ENCODE measurements around the gene DAAM1. TPM values are rescaled to one million over a fixed set of nuclear protein-coding genes. Genes with fewer than 3 reads are reported as not detected.

DAAM1 gene
- total RNA-seq, 2 experiments from 2014 or later, result 30.1 to 72.8 TPM

DNA sequence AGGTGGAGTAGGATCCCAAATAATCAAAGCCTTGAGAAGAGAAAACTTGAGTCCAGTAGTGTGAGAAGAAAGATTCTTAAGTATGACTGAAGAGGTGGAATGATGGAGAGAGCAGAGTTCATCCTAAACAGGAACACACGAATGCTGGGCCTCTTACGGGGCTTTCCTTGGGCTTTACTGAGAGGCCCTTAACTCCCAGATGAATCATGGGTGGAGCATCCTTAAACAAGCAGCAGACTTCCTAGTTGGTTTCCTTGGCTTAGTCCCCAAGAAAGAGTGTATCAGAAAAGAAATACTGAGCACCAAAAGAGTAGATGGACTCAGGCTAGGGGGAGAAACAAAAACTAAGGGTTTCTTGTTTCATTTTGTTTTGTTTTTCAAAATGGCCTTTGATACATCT is 144.3 kb downstream of the DAAM1 start:
- Histone ChIP-seq H3K4me2 (ENCODE audit: low read length) (no peak overlapping the region), H3K27ac (ENCODE audit: low read depth, low read length, poor library complexity, severe bottlenecking) (no peak overlapping the region), H3K36me3 (ENCODE audit: insufficient read depth, low read length) (peaks cover 98% of the 10 kb centered on the region), H3K4me3 (ENCODE audit: low read depth, low read length, poor library complexity, severe bottlenecking) (no peak overlapping the region), H4K20me1 (ENCODE audit: insufficient read depth, low read length) (no peaks in the 10 kb centered on the region), H3K4me1 (ENCODE audit: insufficient read depth, low read length, poor library complexity, severe bottlenecking) (peaks cover 18% of the 10 kb centered on the region), H3K79me2 (ENCODE audit: insufficient read depth, low read depth, low read length) (no peaks in the 10 kb centered on the region), H3K9me2 (ENCODE audit: insufficient read depth, low read length) (no peaks in the 10 kb centered on the region), H3K9me3 (ENCODE audit: low read length) (no peaks in the 10 kb centered on the region), H2AFZ (ENCODE audit: low read length) (no peak overlapping the region)
- intact Hi-C loops (cut with micrococcal nuclease; ENCODE audit: unreplicated experiment), result no loop called here
- DNase-seq (ENCODE audit: low spot score), result no peak
- ChIA-PET POLR2A (no interaction called here), CTCF (ENCODE audit: unreplicated experiment) (no interaction called here)
- TF ChIP-seq, protein P1, sequence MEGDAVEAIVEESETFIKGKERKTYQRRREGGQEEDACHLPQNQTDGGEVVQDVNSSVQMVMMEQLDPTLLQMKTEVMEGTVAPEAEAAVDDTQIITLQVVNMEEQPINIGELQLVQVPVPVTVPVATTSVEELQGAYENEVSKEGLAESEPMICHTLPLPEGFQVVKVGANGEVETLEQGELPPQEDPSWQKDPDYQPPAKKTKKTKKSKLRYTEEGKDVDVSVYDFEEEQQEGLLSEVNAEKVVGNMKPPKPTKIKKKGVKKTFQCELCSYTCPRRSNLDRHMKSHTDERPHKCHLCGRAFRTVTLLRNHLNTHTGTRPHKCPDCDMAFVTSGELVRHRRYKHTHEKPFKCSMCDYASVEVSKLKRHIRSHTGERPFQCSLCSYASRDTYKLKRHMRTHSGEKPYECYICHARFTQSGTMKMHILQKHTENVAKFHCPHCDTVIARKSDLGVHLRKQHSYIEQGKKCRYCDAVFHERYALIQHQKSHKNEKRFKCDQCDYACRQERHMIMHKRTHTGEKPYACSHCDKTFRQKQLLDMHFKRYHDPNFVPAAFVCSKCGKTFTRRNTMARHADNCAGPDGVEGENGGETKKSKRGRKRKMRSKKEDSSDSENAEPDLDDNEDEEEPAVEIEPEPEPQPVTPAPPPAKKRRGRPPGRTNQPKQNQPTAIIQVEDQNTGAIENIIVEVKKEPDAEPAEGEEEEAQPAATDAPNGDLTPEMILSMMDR (conservative IDR thresholded peaks at IDR 0.05; ENCODE audit: low read length), result no peak
- TF ChIP-seq EZH2phosphoT487 (IDR thresholded peaks at IDR 0.05; ENCODE audit: borderline replicate concordance, low read depth, low read length), result no peak
- no TSS peak for BruUV-seq (replicated peaks)

- BruUV-seq (replicated peaks), result no TSS peak
- peaks cover 18% of the 10 kb centered on the region for H3K4me1 ChIP-seq (ENCODE audit: insufficient read depth, low read length, poor library complexity, severe bottlenecking)
- no peak overlapping the region for H3K4me3 ChIP-seq (ENCODE audit: low read depth, low read length, poor library complexity, severe bottlenecking)
- TF ChIP-seq, protein P1 (conservative IDR thresholded peaks at IDR 0.05; ENCODE audit: low read length), result no peak
- TF ChIP-seq EZH2phosphoT487 (IDR thresholded peaks at IDR 0.05; ENCODE audit: borderline replicate concordance, low read depth, low read length), result no peak
- DNase-seq (ENCODE audit: low spot score), result no peak
- no peak overlapping the region for H3K27ac ChIP-seq (ENCODE audit: low read depth, low read length, poor library complexity, severe bottlenecking)
- no peaks in the 10 kb centered on the region for H3K9me3 ChIP-seq (ENCODE audit: low read length)
- ChIA-PET CTCF (ENCODE audit: unreplicated experiment) (no interaction called here), POLR2A (no interaction called here)
- peaks cover 98% of the 10 kb centered on the region for H3K36me3 ChIP-seq (ENCODE audit: insufficient read depth, low read length)
- no peaks in the 10 kb centered on the region for H4K20me1 ChIP-seq (ENCODE audit: insufficient read depth, low read length)
- H3K79me2 ChIP-seq (ENCODE audit: insufficient read depth, low read depth, low read length), result no peaks in the 10 kb centered on the region
- no peak overlapping the region for H2AFZ ChIP-seq (ENCODE audit: low read length)
- H3K9me2 ChIP-seq (ENCODE audit: insufficient read depth, low read length), result no peaks in the 10 kb centered on the region
- intact Hi-C loops (cut with micrococcal nuclease; ENCODE audit: unreplicated experiment), result no loop called here
- H3K4me2 ChIP-seq (ENCODE audit: low read length), result no peak overlapping the region
Measured at GRCh38 chr14:59333235-59333634, 144.8 kb downstream of the DAAM1 start.

- peaks cover 98% of the 10 kb centered on the region for H3K36me3 ChIP-seq (ENCODE audit: insufficient read depth, low read length)
- ChIA-PET CTCF (ENCODE audit: unreplicated experiment) (no interaction called here), POLR2A (no interaction called here)
- no peaks in the 10 kb centered on the region for H4K20me1 ChIP-seq (ENCODE audit: insufficient read depth, low read length)
- no peak overlapping the region for H3K27ac ChIP-seq (ENCODE audit: low read depth, low read length, poor library complexity, severe bottlenecking)
- H3K4me2 ChIP-seq (ENCODE audit: low read length), result no peak overlapping the region
- no TSS peak for BruUV-seq (replicated peaks)
- H3K4me1 ChIP-seq (ENCODE audit: insufficient read depth, low read length, poor library complexity, severe bottlenecking), result peaks cover 18% of the 10 kb centered on the region
- no peaks in the 10 kb centered on the region for H3K9me2 ChIP-seq (ENCODE audit: insufficient read depth, low read length)
- no peak for DNase-seq (ENCODE audit: low spot score)
- no peaks in the 10 kb centered on the region for H3K79me2 ChIP-seq (ENCODE audit: insufficient read depth, low read depth, low read length)
- H3K4me3 ChIP-seq (ENCODE audit: low read depth, low read length, poor library complexity, severe bottlenecking), result no peak overlapping the region
- no peaks in the 10 kb centered on the region for H3K9me3 ChIP-seq (ENCODE audit: low read length)
- no peak overlapping the region for H2AFZ ChIP-seq (ENCODE audit: low read length)
- intact Hi-C loops (cut with micrococcal nuclease; ENCODE audit: unreplicated experiment), result no loop called here
- TF ChIP-seq, protein P1 (conservative IDR thresholded peaks at IDR 0.05; ENCODE audit: low read length), result no peak
- TF ChIP-seq EZH2phosphoT487 (IDR thresholded peaks at IDR 0.05; ENCODE audit: borderline replicate concordance, low read depth, low read length), result no peak
Measured at GRCh38 chr14:59333668-59334067, 145.2 kb downstream of the DAAM1 start.

Data from OCI-LY7 (cell line).